Measurements from ENCODE around the gene DNAJB6.

GRCh38 chr7:157423886-157424565 lies 87.2 kb downstream of the DNAJB6 start:
- TF ChIP-seq CTCF (IDR thresholded peaks at IDR 0.05) (no peak), POLR2A (IDR thresholded peaks at IDR 0.05) (no peak)

Measured in uterus (tissue), 2 donors.